Fibroblast of the aortic adventitia (primary cell): Measurements from ENCODE around the gene TMED4. TPM values are rescaled to one million over a fixed set of nuclear protein-coding genes. Genes with fewer than 3 reads are reported as not detected.

Experiments
- DNase-seq: peaks from one replicate; pipeline ENCODE4 v3.0.0-alpha.2; 2010; ENCODE audit warnings: low read depth
- H3K4me3 ChIP-seq: 2 replicates; pipeline ENCODE4 v1.5.1; 2011; ENCODE audit warnings: low read depth, mild to moderate bottlenecking, control low read depth, low read length, moderate library complexity
- CTCF ChIP-seq: IDR thresholded peaks from 2 replicates; pipeline ENCODE4 v1.5.1; 2011; ENCODE audit warnings: mild to moderate bottlenecking, low read length, control low read depth, inconsistent platforms; ENCODE audit not compliant: insufficient read depth
- total RNA-seq: library from RNA; depleted of rRNA; stranded (reverse); fragments of >200 nt; gene quantifications from 2 replicates; pipeline ENCODE4 v1.2.3, GENCODE V29; 2012; ENCODE audit warnings: low replicate concordance

The TMED4 gene
- total RNA-seq, 1 donor = 78.5 TPM

- no peak within 1 kb of the TSS for H3K4me3 ChIP-seq
- no peak for TF ChIP-seq CTCF
- no peak for DNase-seq
These were observed 40.8 kb downstream of the TMED4 start, which contains the start of gene NPC1L1 for GRCh38 chr7:44541028-44541869. NPC1L1 (minus strand) TSS chr7:44541330; CDS start chr7:44541259, 71 bp downstream.

GRCh38 chr7:44540592-44541027, 41.4 kb downstream of the TMED4 start:
- H3K4me3 ChIP-seq = no peak overlapping the region
- no peak for TF ChIP-seq CTCF
- DNase-seq = no peak

- no peak for TF ChIP-seq CTCF
- no peak for DNase-seq
- no peak overlapping the region for H3K4me3 ChIP-seq
These were observed 42.1 kb downstream of the TMED4 start for GRCh38 chr7:44539669-44540506.

- TF ChIP-seq CTCF = no peak
- H3K4me3 ChIP-seq = no peak overlapping the region
- no peak for DNase-seq
These were observed 43.0 kb downstream of the TMED4 start for GRCh38 chr7:44538798-44539668.

- TF ChIP-seq CTCF = no peak
- no peak overlapping the region for H3K4me3 ChIP-seq
- no peak for DNase-seq
These were observed 43.8 kb downstream of the TMED4 start for GRCh38 chr7:44538093-44538797.
